ENCODE data around the gene SVOP.

DNA sequence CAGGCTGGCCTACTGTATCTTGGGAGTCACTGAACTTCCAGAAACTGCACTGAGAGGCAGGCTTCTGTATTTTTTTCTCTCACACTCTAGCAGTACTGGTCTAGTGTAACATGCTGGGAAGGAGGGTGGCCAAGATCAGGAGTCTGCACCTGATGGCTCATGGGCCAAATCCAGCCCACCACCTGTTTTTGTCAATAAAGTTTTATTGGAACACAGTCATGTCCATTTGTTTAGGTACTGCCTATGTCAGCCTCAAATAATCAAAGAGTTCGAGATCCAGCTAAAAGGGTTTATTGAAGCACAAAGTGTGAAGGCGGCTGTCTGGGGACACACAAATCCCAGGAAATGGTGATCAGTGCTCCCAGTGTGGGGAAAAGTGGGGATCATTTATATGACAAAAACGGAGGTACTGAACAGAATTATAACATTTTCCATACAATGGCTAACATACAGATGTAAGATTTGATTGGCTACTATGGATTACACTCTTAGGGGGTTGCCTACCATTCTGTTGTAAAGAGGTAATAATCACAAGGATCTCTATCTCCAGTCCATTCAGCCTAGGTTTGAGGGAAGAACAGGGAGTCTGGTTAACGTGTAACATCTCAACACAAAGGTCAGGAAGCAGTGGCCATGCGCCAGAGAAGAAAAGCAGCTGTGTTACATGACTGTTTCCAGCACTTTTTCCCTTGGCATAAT lies 44.4 kb upstream of the SVOP start:
- TF ChIP-seq, protein P1, sequence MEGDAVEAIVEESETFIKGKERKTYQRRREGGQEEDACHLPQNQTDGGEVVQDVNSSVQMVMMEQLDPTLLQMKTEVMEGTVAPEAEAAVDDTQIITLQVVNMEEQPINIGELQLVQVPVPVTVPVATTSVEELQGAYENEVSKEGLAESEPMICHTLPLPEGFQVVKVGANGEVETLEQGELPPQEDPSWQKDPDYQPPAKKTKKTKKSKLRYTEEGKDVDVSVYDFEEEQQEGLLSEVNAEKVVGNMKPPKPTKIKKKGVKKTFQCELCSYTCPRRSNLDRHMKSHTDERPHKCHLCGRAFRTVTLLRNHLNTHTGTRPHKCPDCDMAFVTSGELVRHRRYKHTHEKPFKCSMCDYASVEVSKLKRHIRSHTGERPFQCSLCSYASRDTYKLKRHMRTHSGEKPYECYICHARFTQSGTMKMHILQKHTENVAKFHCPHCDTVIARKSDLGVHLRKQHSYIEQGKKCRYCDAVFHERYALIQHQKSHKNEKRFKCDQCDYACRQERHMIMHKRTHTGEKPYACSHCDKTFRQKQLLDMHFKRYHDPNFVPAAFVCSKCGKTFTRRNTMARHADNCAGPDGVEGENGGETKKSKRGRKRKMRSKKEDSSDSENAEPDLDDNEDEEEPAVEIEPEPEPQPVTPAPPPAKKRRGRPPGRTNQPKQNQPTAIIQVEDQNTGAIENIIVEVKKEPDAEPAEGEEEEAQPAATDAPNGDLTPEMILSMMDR (IDR thresholded peaks at IDR 0.05; ENCODE audit: borderline replicate concordance, extremely low read depth, low read length, poor library complexity, severe bottlenecking): no peak
- TF ChIP-seq EZH2 (IDR thresholded peaks at IDR 0.05; ENCODE audit: borderline replicate concordance, low read depth, low read length, severe bottlenecking): no peak

Measured in DND-41 (cell line).